A172 (cell line): ENCODE measurements around the gene EFCAB8. TPM values are rescaled to one million over a fixed set of nuclear protein-coding genes. Genes with fewer than 3 reads are reported as not detected.

Experiments
- DNase-seq: peaks from one replicate; pipeline ENCODE4 v3.0.0-alpha.2; 2015; ENCODE audit warnings: low spot score
- total RNA-seq: library from RNA; depleted of rRNA; stranded (reverse); fragments of >200 nt; shearing (Covaris generic); gene quantifications from 2 replicates; pipeline ENCODE4 v1.2.3, GENCODE V29; 2014; rRNA removed

The EFCAB8 gene
- total RNA-seq, 1 experiment from 2014 or later: not detected

DNA sequence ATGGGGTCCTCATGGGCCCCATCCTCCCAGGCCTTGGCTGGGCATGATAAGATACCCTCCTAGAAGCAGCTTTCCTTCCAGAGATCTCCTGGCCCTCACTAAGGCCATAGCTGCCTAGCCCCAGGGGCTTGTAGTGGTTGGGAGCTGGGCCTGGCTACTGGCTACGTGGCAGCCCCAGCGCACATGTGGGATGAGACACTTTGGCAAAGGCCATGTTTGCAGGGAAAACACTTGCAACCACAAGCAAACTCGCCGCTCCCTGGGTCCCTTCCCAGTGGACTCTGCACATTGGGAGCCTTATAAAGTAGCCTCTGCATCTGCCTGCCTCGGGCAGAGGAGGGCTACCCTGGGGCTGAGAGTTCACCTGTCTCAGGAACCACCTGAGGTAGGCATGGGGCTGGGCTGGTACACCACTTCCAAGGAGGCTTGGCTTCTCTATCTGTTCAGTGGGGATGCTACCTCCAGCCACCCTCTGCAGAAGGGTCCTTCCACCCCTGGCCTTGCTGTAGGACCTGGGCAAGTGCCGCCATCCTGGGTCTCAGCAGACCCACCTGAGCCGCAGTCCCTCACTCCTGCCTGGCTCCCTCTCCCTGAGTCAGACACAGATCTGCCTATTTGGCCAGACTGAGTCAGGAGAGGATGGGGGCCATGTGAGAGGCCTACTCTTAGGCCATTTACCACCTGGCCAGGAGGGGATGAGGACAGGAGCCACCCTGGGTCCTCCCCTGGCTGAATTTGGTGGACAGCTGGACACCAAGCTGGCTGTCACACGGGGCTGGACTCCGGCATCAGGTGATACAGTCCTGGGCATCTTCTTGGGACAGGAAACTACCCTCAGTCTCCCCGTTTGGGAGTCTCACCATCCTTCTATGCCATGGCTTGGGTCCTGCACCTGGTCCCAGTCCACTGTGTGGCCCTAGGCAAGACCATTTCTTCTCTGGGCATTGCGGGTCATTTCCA, 148.9 kb downstream of the EFCAB8 start, which contains the start of gene BPIFB2:
TSS of gene BPIFB2 (plus strand) at position 329 of the 960 bp plus-strand sequence. CDS start 871 bp downstream, outside the sequence.
- DNase-seq: no peak

DNA sequence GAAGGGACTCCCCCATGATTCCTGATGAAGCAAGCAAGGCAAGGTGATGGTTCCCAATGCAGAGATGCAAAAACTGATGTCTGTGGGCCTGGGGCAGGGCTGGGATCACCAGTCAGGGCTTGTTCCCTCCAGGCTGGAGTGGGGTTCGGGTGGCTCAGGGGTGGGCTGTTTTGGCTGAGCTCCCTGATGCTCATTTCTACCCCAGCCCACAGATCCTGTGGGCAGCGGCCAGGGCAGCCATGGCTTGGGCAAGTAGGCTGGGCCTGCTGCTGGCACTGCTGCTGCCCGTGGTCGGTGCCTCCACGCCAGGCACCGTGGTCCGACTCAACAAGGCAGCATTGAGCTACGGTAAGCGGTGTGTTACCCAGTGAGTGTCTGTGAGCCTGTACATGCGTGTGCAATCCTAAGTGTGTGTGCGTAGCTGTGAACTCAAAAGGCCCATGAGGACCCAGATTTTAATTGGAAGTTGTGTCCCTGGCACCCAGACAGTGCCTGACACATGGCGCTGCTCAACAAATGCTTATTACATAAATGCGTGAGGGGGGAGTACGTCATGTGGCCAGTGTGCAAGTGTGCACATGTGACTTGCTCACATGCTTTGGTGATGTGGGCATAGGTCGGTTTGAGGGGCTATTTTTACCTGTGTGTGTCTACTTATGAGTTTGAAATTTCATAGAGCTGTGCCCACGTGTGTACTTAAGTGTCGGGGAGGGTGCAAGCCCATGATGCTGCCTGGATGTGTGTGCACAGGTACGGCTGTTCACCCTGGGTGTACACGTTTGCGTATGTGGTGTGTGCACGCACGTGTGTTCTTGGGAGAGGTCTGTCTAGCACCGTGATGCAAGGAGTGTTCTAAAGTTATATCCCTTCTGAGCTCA, 149.9 kb downstream of the EFCAB8 start:
- no peak for DNase-seq

DNA sequence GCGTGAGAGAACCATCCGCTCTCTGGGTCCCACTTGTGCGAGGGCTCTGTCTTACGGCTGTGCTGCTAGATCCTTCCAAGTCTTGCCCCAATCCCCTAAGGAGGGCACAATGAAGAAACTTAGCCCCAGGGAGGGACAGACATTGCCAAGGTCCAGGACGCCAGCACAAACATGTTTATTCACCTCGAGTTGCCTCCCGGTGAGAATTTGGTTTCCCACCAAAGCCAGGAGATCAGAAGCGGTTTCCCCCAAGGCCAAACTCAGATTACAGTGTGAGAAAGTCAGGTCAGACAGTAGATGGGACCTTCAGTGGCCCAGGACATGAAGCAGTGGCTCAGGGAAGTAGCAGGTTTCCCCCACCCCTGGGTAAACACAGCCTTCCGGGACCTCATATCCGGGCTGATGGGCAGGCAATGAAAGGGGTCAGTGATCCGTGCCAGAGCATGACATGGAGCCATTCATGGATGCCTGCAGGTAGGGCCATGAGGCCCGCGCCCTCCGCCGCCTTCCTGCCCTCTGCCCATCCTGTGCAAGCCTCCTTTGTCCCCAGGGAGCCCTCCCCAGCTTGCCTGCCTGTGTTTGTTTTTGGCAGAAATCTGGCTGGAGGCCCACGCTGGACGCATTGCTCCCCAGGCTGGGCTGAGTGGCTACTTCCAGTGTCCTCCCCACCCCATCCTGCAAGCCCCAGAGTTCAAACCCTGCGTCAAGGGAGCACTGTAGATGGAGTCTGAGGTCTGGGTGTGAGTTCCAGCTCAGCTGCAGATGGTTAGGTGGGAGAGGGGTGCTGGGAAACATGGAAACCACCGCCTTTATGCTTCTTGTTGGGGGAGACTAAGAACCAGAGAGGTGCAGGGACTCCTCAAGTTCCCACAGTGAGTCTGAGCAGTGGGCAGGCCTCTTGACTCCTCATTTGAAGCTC, 150.8 kb downstream of the EFCAB8 start:
- DNase-seq: no peak

DNA sequence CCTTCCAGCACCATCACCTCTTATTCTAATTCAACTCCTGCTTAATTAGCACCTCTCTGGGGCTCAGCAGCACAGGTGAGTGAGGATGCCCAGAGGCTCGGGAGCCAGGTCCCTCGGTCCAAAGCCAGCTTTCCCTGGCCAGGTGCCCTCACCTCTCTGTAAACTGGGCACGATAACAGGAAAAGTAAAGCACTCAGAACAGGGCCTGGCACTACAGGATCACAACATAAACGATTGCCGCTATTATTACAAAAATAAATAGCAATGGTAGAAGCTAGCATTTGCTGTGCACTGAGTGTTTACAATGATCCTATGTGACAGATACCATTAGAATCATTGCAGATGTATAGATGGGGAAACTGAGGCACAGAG, 151.4 kb downstream of the EFCAB8 start:
- no peak for DNase-seq

DNA sequence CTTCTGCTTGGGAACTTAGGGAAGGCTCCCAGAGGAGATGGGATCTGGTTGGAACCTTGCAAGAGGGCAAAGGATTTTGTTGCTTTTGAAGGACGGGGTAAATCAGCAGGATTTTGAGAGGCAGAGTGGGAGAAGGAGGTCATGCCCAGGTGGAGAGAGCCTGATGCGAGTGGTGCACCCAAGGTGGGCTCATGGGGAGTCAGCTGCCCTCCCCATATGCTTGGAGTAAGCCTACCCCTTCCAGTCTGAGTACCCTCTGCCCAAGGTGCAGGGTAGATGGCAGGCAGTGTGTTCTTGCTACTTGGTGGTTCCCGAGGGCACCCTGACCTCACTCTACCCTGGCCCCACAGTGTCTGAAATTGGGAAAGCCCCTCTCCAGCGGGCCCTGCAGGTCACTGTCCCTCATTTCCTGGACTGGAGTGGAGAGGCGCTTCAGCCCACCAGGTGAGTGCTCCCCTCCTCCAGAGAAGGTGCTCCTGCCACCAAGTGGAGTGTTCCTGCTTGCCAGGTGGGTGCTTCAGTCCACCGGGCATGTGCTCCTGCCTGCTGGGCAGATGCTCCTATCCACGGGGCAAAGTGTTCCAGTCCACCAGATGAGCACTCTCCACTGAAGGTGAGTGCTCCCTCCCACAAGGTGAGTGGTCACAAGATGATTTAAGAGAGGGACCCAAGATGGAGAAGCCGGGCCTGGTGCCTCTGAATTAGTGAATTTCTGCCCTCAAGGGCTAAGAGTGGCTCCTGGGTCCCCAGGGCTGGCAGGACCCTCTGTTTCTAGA, 152.1 kb downstream of the EFCAB8 start:
- DNase-seq: no peak

Other genes with a start within 250 kb of the EFCAB8 start
- gene C20orf203, start 185.0 kb upstream of the EFCAB8 start, total RNA-seq: not detected in 2 replicates
- 76.8 and 85.5 TPM in 2 replicates for gene COMMD7, start 115.5 kb upstream of the EFCAB8 start, total RNA-seq
- gene DNMT3B, start 96.5 kb upstream of the EFCAB8 start, total RNA-seq: 4.5 and 6.2 TPM in 2 replicates
- 227 and 239 TPM in 2 replicates for gene MAPRE1, start 39.0 kb upstream of the EFCAB8 start, total RNA-seq
- gene SUN5, start 145.5 kb downstream of the EFCAB8 start, total RNA-seq: not detected in 2 replicates
- gene BPIFB2, start 148.8 kb downstream of the EFCAB8 start, total RNA-seq: not detected in 2 replicates
- gene BPIFB6, start 172.7 kb downstream of the EFCAB8 start, total RNA-seq: not detected in 2 replicates
- gene BPIFB3, start 195.0 kb downstream of the EFCAB8 start, total RNA-seq: not detected in 2 replicates
- not detected in 2 replicates for gene BPIFB4, start 220.7 kb downstream of the EFCAB8 start, total RNA-seq